ENCODE results near the gene MED27.

DNA sequence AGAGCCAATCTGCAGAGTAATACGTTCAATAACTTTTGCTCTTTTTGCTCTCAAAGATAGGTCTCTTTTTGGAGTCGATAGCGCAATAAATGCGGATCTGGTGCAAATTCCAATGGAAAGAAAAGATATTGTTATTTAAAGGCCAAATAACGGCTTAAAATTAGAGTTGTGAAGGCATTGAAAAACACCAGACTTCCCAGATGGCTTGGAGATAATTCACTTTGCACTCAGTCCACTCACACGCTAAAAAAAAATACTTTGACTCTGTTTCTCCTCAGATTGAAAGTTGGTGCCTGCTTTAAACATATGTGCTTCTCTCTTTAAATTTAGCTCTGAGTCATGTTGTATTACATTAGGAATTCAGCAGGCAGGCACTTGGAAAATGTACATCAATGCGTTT is 19.5 kb upstream of the MED27 start:
- TF ChIP-seq, protein P1, sequence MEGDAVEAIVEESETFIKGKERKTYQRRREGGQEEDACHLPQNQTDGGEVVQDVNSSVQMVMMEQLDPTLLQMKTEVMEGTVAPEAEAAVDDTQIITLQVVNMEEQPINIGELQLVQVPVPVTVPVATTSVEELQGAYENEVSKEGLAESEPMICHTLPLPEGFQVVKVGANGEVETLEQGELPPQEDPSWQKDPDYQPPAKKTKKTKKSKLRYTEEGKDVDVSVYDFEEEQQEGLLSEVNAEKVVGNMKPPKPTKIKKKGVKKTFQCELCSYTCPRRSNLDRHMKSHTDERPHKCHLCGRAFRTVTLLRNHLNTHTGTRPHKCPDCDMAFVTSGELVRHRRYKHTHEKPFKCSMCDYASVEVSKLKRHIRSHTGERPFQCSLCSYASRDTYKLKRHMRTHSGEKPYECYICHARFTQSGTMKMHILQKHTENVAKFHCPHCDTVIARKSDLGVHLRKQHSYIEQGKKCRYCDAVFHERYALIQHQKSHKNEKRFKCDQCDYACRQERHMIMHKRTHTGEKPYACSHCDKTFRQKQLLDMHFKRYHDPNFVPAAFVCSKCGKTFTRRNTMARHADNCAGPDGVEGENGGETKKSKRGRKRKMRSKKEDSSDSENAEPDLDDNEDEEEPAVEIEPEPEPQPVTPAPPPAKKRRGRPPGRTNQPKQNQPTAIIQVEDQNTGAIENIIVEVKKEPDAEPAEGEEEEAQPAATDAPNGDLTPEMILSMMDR (IDR thresholded peaks at IDR 0.05; ENCODE audit: low read depth, low read length) = no peak
- no peak for TF ChIP-seq MYC (IDR thresholded peaks at IDR 0.05; ENCODE audit: low read depth, low read length)
